Adrenal gland (tissue), 12 donors: Measurements from ENCODE around the gene ACAD8. TPM values are rescaled to one million over a fixed set of nuclear protein-coding genes. Genes with fewer than 3 reads are reported as not detected.

Experiments
- DNase-seq, 7 donors: peaks; one replicate each; pipeline ENCODE4 v3.0.0-alpha.2; 2019 to 2020
- H3K27ac ChIP-seq, 5 donors: fragments of 200-600 bp; sonication (generic) in 4 of 5; 1 replicate in 3 of 5; 2 replicates in 2 of 5; pipeline versions ENCODE4 v1.5.1 to v1.8.0; 2016 to 2020; ENCODE audit warnings: mild to moderate bottlenecking in 1 of 5
- H3K27me3 ChIP-seq: fragments of 200-600 bp; 2 replicates; pipeline ENCODE4 v1.8.0; 2021
- H3K36me3 ChIP-seq, 2 donors: fragments of 200-600 bp; replicated peaks in 1 of 2; 1 replicate in 1 of 2; 2 replicates in 1 of 2; pipeline versions ENCODE4 v1.5.1 to v1.8.0; 2018 to 2022
- H3K4me1 ChIP-seq, 2 donors: fragments of 200-600 bp; replicated peaks in 1 of 2; 1 replicate in 1 of 2; 2 replicates in 1 of 2; pipeline versions ENCODE4 v1.5.1 to v1.8.0; 2018 to 2021
- H3K4me3 ChIP-seq, 4 donors: fragments of 200-600 bp; sonication (generic) in 3 of 4; one replicate each; pipeline ENCODE4 v1.5.1; 2016 to 2018
- H3K9me3 ChIP-seq, 3 donors: fragments of 200-600 bp; sonication (generic) in 1 of 3; replicated peaks in 1 of 3; 1 replicate in 2 of 3; 2 replicates in 1 of 3; pipeline versions ENCODE4 v1.5.1 to v1.8.0; 2016 to 2021
- CTCF ChIP-seq, 6 experiments: fragments of 450-650 bp in 4 of 6; fragments of 200-600 bp in 2 of 6; sonication (generic) in 1 of 6; IDR thresholded peaks; 1 replicate in 5 of 6; 2 replicates in 1 of 6; pipeline versions ENCODE4 v1.5.1 to v1.8.0; 2016 to 2021; ENCODE audit warnings: antibody characterized with exemption in 6 of 6, mild to moderate bottlenecking in 2 of 6, moderate library complexity in 1 of 6
- POLR2A ChIP-seq, 2 donors: fragments of 450-650 bp; IDR thresholded peaks; one replicate each; pipeline ENCODE4 v1.6.1; 2017; ENCODE audit warnings: antibody characterized with exemption in 2 of 2, mild to moderate bottlenecking in 2 of 2, moderate library complexity in 1 of 2
- WGBS, 4 donors: extraction: QIAGEN DNeasy Blood & Tissue Kit in 2 of 4; methylation state at CpG; one replicate each; pipeline versions ENCODE4 v1.1.5 to v1.1.7; 2013 to 2017; 5-methylcytosine and 5-hydroxymethylcytosine counted together
- intact Hi-C, 2 donors: fragments of 100-400 bp; cut with DNase I; formaldehyde crosslinking; loops; one replicate each; pipeline versions ENCODE4 v1.14.1 to v1.15.0; 2022 to 2023
- polyA plus RNA-seq, 3 donors: library from polyadenylated mRNA; stranded (reverse); fragments of 200-250 nt in 2 of 3; fragments of 350-450 nt in 1 of 3; fragmentation: Illumina TruSeq in 1 of 3; extraction: RNeasy Lipid Tissue Mini Kit (QIAGEN cat#74804) in 1 of 3; gene quantifications; one replicate each; pipeline ENCODE4 v1.2.3, GENCODE V29; 2013 to 2014
- total RNA-seq, 9 donors: library from RNA; depleted of rRNA in 4 of 9; stranded (reverse); fragments of >200 nt in 4 of 9; fragments of 120-200 nt in 1 of 9; fragmentation: NEBNext Ultra II Directional in 1 of 9; extraction: Animal tissue kit (Norgen Biotek cat#: 25700) in 1 of 9; gene quantifications; one replicate each; pipeline versions ENCODE4 v1.1.0 to v1.2.4, GENCODE V29; 2013 to 2023
- donor health status: healthy with polysubstance abuse.
- donor health status: Bipolar disorder and iron deficiency.
- donor health status: DM: yes; HTN: yes; CAD: no.
- donor health status: DM: no; HTN: no; CAD: no.
- donor health status: DM: no; HTN: no; CAD: no.
- donor health status: DM: yes; HTN: yes; CAD: no.

ACAD8 gene
- total and polyA plus RNA-seq, 12 donors, result 22.4 to 45.0 (median 35.0) TPM

DNA sequence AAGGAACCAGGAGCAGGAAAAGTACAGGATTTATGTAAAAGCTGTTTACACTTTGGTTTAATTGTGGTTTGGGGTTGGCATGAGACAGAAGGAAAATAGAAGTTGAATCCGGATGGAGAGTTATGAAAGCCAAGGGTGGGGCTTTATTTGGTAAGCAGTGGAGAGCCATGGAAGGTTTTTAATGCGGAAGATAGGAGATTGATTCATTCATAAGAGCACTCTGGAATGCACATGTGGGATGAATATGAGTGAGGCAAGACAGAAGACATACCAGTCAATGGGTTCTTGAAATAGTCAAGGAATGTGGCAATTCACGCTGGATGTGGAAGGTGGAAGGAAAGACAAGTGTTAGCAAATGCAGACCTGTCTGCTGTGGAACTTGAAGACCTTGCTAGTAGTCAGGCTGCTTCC is 13.5 kb downstream of the ACAD8 start:
- WGBS, 4 donors, result 58 to 83% (median 64%) methylated on average over 3 of the region's 3 CpGs
- Histone ChIP-seq H3K27ac (no peak overlapping the region), H3K27me3 (peaks cover 4% of the 10 kb centered on the region), H3K4me3 (no peak overlapping the region), H3K4me1 (no peaks in the 10 kb centered on the region), H3K9me3 (no peaks in the 10 kb centered on the region), H3K36me3 (peaks cover 0 to 18% of the 10 kb centered on the region in 2 donors)
- no peak for DNase-seq
- intact Hi-C loops, result no loop called here
- TF ChIP-seq CTCF (IDR thresholded peaks at IDR 0.05) (no peak), POLR2A (IDR thresholded peaks at IDR 0.05) (no peak)

GRCh38 chr11:134267461-134267860 is 14.1 kb downstream of the ACAD8 start:
- no peak overlapping the region for H3K4me3 ChIP-seq
- 70 to 80% (median 73%) methylated on average over 5 of the region's 5 CpGs for WGBS, 4 donors
- intact Hi-C loops, result no loop called here
- H3K4me1 ChIP-seq, result no peaks in the 10 kb centered on the region
- no peak for DNase-seq
- TF ChIP-seq POLR2A (IDR thresholded peaks at IDR 0.05) (no peak), CTCF (IDR thresholded peaks at IDR 0.05) (no peak)
- H3K27me3 ChIP-seq, result peaks cover 6% of the 10 kb centered on the region
- H3K9me3 ChIP-seq, result no peaks in the 10 kb centered on the region
- H3K36me3 ChIP-seq, result peaks cover 0 to 12% of the 10 kb centered on the region in 2 donors
- H3K27ac ChIP-seq, result no peak overlapping the region

DNA sequence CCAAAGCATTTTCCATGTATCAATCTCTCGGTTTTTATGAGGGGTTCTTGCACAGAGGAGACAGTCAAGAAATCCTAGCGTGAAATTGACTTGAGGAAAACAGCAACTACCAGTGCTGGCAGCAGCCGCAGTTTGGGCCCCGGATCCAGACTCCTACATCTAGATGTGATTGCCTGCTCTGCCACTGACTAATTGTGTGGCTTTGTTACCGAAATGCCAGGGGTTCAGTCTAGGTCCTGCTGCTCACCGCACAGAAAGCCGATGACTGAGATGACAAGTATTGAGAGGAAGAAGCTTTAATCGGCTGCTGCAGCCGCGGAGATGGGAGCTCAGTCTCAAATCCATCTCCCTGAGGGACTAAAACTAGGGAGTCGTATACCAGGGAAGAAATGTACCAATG is 14.6 kb downstream of the ACAD8 start:
- Histone ChIP-seq H3K27me3 (peaks cover 11% of the 10 kb centered on the region), H3K9me3 (no peaks in the 10 kb centered on the region), H3K4me3 (no peak overlapping the region), H3K4me1 (no peaks in the 10 kb centered on the region), H3K36me3 (peaks cover 0 to 7% of the 10 kb centered on the region in 2 donors), H3K27ac (no peak overlapping the region)
- WGBS, 4 donors, result 81 to 85% (median 83%) methylated on average over 10 to 11 of the region's 11 CpGs
- no peak for TF ChIP-seq CTCF (IDR thresholded peaks at IDR 0.05)
- no peak for TF ChIP-seq POLR2A (IDR thresholded peaks at IDR 0.05)
- no peak for DNase-seq
- intact Hi-C loops, result no loop called here

DNA sequence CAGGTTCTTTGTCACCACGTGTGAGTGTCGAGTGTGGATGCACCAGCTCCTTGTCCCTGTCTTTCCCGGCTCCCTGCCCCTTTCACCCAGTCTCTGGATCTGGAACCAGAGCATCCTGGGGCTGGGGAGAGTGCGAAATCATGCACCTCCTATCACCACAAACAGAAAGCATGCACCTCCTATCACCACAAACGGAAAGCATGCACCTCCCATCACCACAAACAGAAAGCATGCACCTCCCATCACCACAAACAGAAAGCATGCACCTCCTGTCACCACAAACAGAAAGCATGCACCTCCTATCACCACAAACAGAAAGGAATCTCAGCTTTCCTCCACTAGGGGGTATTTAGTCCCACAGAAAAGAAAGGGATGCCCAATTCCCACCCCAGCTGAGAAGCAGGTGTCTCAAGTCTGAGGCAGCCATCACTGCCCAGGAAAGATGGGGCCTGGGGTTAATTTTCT is 16.9 kb downstream of the ACAD8 start:
- no peak overlapping the region for H3K4me3 ChIP-seq
- H3K9me3 ChIP-seq, result no peaks in the 10 kb centered on the region
- no peak for DNase-seq
- no peaks in the 10 kb centered on the region for H3K4me1 ChIP-seq
- 14 to 39% (median 34%) methylated on average over 2 to 5 of the region's 5 CpGs for WGBS, 4 donors
- intact Hi-C loops, result no loop called here
- TF ChIP-seq POLR2A (IDR thresholded peaks at IDR 0.05) (no peak), CTCF (IDR thresholded peaks at IDR 0.05) (no peak)
- peaks cover 33% of the 10 kb centered on the region for H3K27me3 ChIP-seq
- H3K36me3 ChIP-seq, result no peaks in the 10 kb centered on the region
- no peak overlapping the region for H3K27ac ChIP-seq
